Adipocyte (in vitro differentiated cells): ENCODE measurements around the gene WWC2.
A peak's percentile ranks its signal among the peaks of the same experiment; 100 is the strongest.

Experiments
- DNase-seq: peaks from one replicate; pipeline ENCODE4 v3.0.0-alpha.2; 2015; ENCODE audit warnings: low read depth
- H3K27me3 ChIP-seq: replicated peaks from 2 replicates; pipeline ENCODE4 v1.7.0; 2013; ENCODE audit warnings: mild to moderate bottlenecking, low read length, moderate library complexity; ENCODE audit not compliant: control insufficient read depth, insufficient read depth
- H3K36me3 ChIP-seq: 2 replicates; pipeline ENCODE4 v1.7.0; 2013; ENCODE audit warnings: low read length, mild to moderate bottlenecking, moderate library complexity; ENCODE audit not compliant: control insufficient read depth, insufficient read depth, severe bottlenecking
- H3K4me1 ChIP-seq: 2 replicates; pipeline ENCODE4 v1.7.0; 2013; ENCODE audit warnings: mild to moderate bottlenecking, low read length, moderate library complexity; ENCODE audit not compliant: control insufficient read depth, insufficient read depth
- H3K4me3 ChIP-seq: 2 replicates; pipeline ENCODE4 v1.7.0; 2013; ENCODE audit warnings: mild to moderate bottlenecking, low read length, moderate library complexity
- H3K9ac ChIP-seq: 2 replicates; pipeline ENCODE4 v1.7.0; 2013; ENCODE audit warnings: mild to moderate bottlenecking, low read length, moderate library complexity
- H3K9me3 ChIP-seq: 2 replicates; pipeline ENCODE4 v1.7.0; 2013; ENCODE audit warnings: mild to moderate bottlenecking, low read length, moderate library complexity; ENCODE audit not compliant: control insufficient read depth

The WWC2 gene

GRCh38 chr4:183348706-183349659 lies 249.9 kb downstream of the WWC2 start:
- Histone ChIP-seq H3K4me3 (no peak overlapping the region), H3K9ac (no peak overlapping the region), H3K4me1 (peaks cover 35% of the 10 kb centered on the region), H3K27me3 (peaks cover 9% of the 10 kb centered on the region), H3K9me3 (no peaks in the 10 kb centered on the region), H3K36me3 (no peaks in the 10 kb centered on the region)
- DNase-seq = peak; percentile 78

- H3K36me3 ChIP-seq = no peaks in the 10 kb centered on the region
- H3K9me3 ChIP-seq = no peaks in the 10 kb centered on the region
- H3K27me3 ChIP-seq = peaks cover 11% of the 10 kb centered on the region
- H3K9ac ChIP-seq = no peak overlapping the region
- peaks cover 31% of the 10 kb centered on the region for H3K4me1 ChIP-seq
- peak; percentile 19 for DNase-seq
- H3K4me3 ChIP-seq = no peak overlapping the region
Measured at GRCh38 chr4:183349673-183350072, 250.6 kb downstream of the WWC2 start.

- no peak for DNase-seq
- H3K4me3 ChIP-seq = no peak overlapping the region
Measured at GRCh38 chr4:183350317-183351071, 251.4 kb downstream of the WWC2 start.

GRCh38 chr4:183352546-183352945 lies 253.5 kb downstream of the WWC2 start:
- Histone ChIP-seq H3K9ac (no peak overlapping the region), H3K4me1 (peaks cover 28% of the 10 kb centered on the region)
- DNase-seq = no peak

More at GRCh38 chr4:183350317-183351071, 251.4 kb downstream of the WWC2 start:
- H3K36me3 ChIP-seq = no peaks in the 10 kb centered on the region
- H3K9ac ChIP-seq = no peak overlapping the region
- peaks cover 27% of the 10 kb centered on the region for H3K4me1 ChIP-seq
- H3K27me3 ChIP-seq = peaks cover 11% of the 10 kb centered on the region
- H3K9me3 ChIP-seq = no peaks in the 10 kb centered on the region

GRCh38 chr4:183353557-183353956 lies 254.5 kb downstream of the WWC2 start:
- Histone ChIP-seq H3K36me3 (no peaks in the 10 kb centered on the region), H3K4me1 (peaks cover 23% of the 10 kb centered on the region), H3K4me3 (no peak overlapping the region), H3K9ac (no peak overlapping the region), H3K27me3 (peaks cover 11% of the 10 kb centered on the region), H3K9me3 (no peaks in the 10 kb centered on the region)
- DNase-seq = no peak

More at GRCh38 chr4:183352546-183352945, 253.5 kb downstream of the WWC2 start:
- no peak overlapping the region for H3K4me3 ChIP-seq
- no peaks in the 10 kb centered on the region for H3K36me3 ChIP-seq
- H3K9me3 ChIP-seq = no peaks in the 10 kb centered on the region
- H3K27me3 ChIP-seq = peaks cover 11% of the 10 kb centered on the region

GRCh38 chr4:183354219-183354618 lies 255.2 kb downstream of the WWC2 start:
- H3K4me3 ChIP-seq = no peak overlapping the region
- no peak for DNase-seq
- H3K4me1 ChIP-seq = peaks cover 19% of the 10 kb centered on the region
- H3K9ac ChIP-seq = no peak overlapping the region
- no peaks in the 10 kb centered on the region for H3K9me3 ChIP-seq
- H3K27me3 ChIP-seq = peaks cover 11% of the 10 kb centered on the region
- no peaks in the 10 kb centered on the region for H3K36me3 ChIP-seq

- no peak overlapping the region for H3K9ac ChIP-seq
- H3K4me1 ChIP-seq = peaks cover 20% of the 10 kb centered on the region
- H3K9me3 ChIP-seq = no peaks in the 10 kb centered on the region
- peak; percentile 6 for DNase-seq
- no peaks in the 10 kb centered on the region for H3K36me3 ChIP-seq
- no peak overlapping the region for H3K4me3 ChIP-seq
- peaks cover 11% of the 10 kb centered on the region for H3K27me3 ChIP-seq
Measured at GRCh38 chr4:183355405-183355804, 256.3 kb downstream of the WWC2 start.

- Histone ChIP-seq H3K9ac (no peak overlapping the region), H3K4me1 (peaks cover 13% of the 10 kb centered on the region), H3K9me3 (no peaks in the 10 kb centered on the region), H3K27me3 (peaks cover 11% of the 10 kb centered on the region), H3K4me3 (no peak overlapping the region), H3K36me3 (no peaks in the 10 kb centered on the region)
- DNase-seq = no peak
Measured at GRCh38 chr4:183356173-183356830, 257.2 kb downstream of the WWC2 start.

- Histone ChIP-seq H3K27me3 (peaks cover 11% of the 10 kb centered on the region), H3K9ac (no peak overlapping the region), H3K9me3 (no peaks in the 10 kb centered on the region), H3K4me3 (no peak overlapping the region), H3K4me1 (peaks cover 13% of the 10 kb centered on the region), H3K36me3 (no peaks in the 10 kb centered on the region)
- DNase-seq = no peak
Measured at GRCh38 chr4:183356931-183357675, 258.0 kb downstream of the WWC2 start.

GRCh38 chr4:183358215-183358755 lies 259.2 kb downstream of the WWC2 start:
- H3K9ac ChIP-seq = no peak overlapping the region
- no peak overlapping the region for H3K4me3 ChIP-seq
- no peak for DNase-seq
- H3K36me3 ChIP-seq = no peaks in the 10 kb centered on the region
- peaks cover 13% of the 10 kb centered on the region for H3K4me1 ChIP-seq
- H3K9me3 ChIP-seq = no peaks in the 10 kb centered on the region
- H3K27me3 ChIP-seq = peaks cover 6% of the 10 kb centered on the region
